ENCODE results near the gene SLC16A12.

The SLC16A12 gene

GRCh38 chr10:89574368-89574767 lies 39.0 kb upstream of the SLC16A12 start:
- no peak for DNase-seq (ENCODE audit: low read depth, low spot score)
- no peak for TF ChIP-seq CTCF (IDR thresholded peaks at IDR 0.05; ENCODE audit: insufficient read depth, low read length, missing control alignments)
- POLR2A ChIA-PET: no interaction called here
- CTCF ChIA-PET: interaction anchor here (0.6 to 1.6 kb wide), 2 partner anchors 10 to 108 kb away, joined by 3 to 6 read pairs; no protein-coding TSS in a partner anchor
- no peak overlapping the region for H3K4me3 ChIP-seq (ENCODE audit: low read depth, low read length)

- no peak for DNase-seq (ENCODE audit: low read depth, low spot score)
- no peak overlapping the region for H3K4me3 ChIP-seq (ENCODE audit: low read depth, low read length)
- CTCF ChIA-PET: interaction anchor here (0.8 to 2.4 kb wide), 6 partner anchors 19 to 350 kb away, joined by 3 to 33 read pairs (median 3); no protein-coding TSS in a partner anchor
- POLR2A ChIA-PET: no interaction called here
- no peak for TF ChIP-seq CTCF (IDR thresholded peaks at IDR 0.05; ENCODE audit: insufficient read depth, low read length, missing control alignments)
These were observed 32.3 kb upstream of the SLC16A12 start for GRCh38 chr10:89567576-89568245.

GRCh38 chr10:89566992-89567391 lies 31.6 kb upstream of the SLC16A12 start:
- TF ChIP-seq CTCF (IDR thresholded peaks at IDR 0.05; ENCODE audit: insufficient read depth, low read length, missing control alignments): no peak
- no peak for DNase-seq (ENCODE audit: low read depth, low spot score)
- CTCF ChIA-PET: interaction anchor here (0.6 to 2.4 kb wide), 4 partner anchors 10 to 1299 kb away, joined by 3 to 33 read pairs (median 4); no protein-coding TSS in a partner anchor
- POLR2A ChIA-PET: no interaction called here
- no peak overlapping the region for H3K4me3 ChIP-seq (ENCODE audit: low read depth, low read length)

GRCh38 chr10:89566095-89566950 lies 30.9 kb upstream of the SLC16A12 start:
- no peak overlapping the region for H3K4me3 ChIP-seq (ENCODE audit: low read depth, low read length)
- DNase-seq (ENCODE audit: low read depth, low spot score): no peak
- ChIA-PET CTCF (interaction anchor here (0.6 to 2.4 kb wide), 4 partner anchors 11 to 1299 kb away, joined by 3 to 33 read pairs (median 4); no protein-coding TSS in a partner anchor), POLR2A (no interaction called here)
- no peak for TF ChIP-seq CTCF (IDR thresholded peaks at IDR 0.05; ENCODE audit: insufficient read depth, low read length, missing control alignments)

GRCh38 chr10:89565180-89565579 lies 29.8 kb upstream of the SLC16A12 start:
- no peak for TF ChIP-seq CTCF (IDR thresholded peaks at IDR 0.05; ENCODE audit: insufficient read depth, low read length, missing control alignments)
- ChIA-PET CTCF (interaction anchor here (0.6 to 1.8 kb wide), 24 partner anchors 8 to 566 kb away, joined by 3 to 42 read pairs (median 4); partner anchors contain the start of gene IFIT1), POLR2A (no interaction called here)
- no peak overlapping the region for H3K4me3 ChIP-seq (ENCODE audit: low read depth, low read length)
- no peak for DNase-seq (ENCODE audit: low read depth, low spot score)
